OCI-LY7 (cell line): Measurements from ENCODE around the gene CDK15. TPM values are rescaled to one million over a fixed set of nuclear protein-coding genes. Genes with fewer than 3 reads are reported as not detected.

Experiments used
- BruUV-seq: library from RNA; stranded (reverse); fragments of 400-500 nt; replicated peaks from 2 replicates; lab custom pipeline; 2021; lab: Mats Ljungman, UMichigan
- CTCF ChIA-PET: fragments of 300-600 bp; sonication (Branson Sonifier 250); formaldehyde crosslinking; loops from one replicate; lab custom pipeline; 2022; ENCODE audit warnings: antibody characterized with exemption; ENCODE audit not compliant: unreplicated experiment; lab: Charles Lee
- POLR2A ChIA-PET: fragments of 300-600 bp; sonication (Branson Sonifier 250); formaldehyde crosslinking; loops from one replicate; lab custom pipeline; 2022; ENCODE audit warnings: antibody characterized with exemption; lab: Charles Lee
- DNase-seq: peaks from one replicate; pipeline ENCODE4 v3.0.0-alpha.2; 2015; ENCODE audit warnings: low spot score
- H2AFZ ChIP-seq: fragments of 200-600 bp; sonication (generic), shearing (Covaris generic); 2 replicates; pipeline ENCODE4 v1.6.1; 2014; ENCODE audit warnings: mild to moderate bottlenecking, antibody characterized with exemption, low read length, moderate library complexity
- H3K27ac ChIP-seq: fragments of 200-600 bp; sonication (generic); 2 replicates; pipeline ENCODE4 v1.5.1; 2014; ENCODE audit warnings: mixed run types, low read depth, mild to moderate bottlenecking, moderate library complexity, low read length, inconsistent platforms; ENCODE audit not compliant: poor library complexity, severe bottlenecking
- H3K36me3 ChIP-seq: fragments of 200-600 bp; sonication (generic); 2 replicates; pipeline ENCODE4 v1.6.1; 2014; ENCODE audit warnings: mild to moderate bottlenecking, antibody characterized with exemption, low read length, moderate library complexity, mixed read lengths; ENCODE audit not compliant: insufficient read depth
- H3K4me1 ChIP-seq: fragments of 200-600 bp; sonication (generic); 2 replicates; pipeline ENCODE4 v1.5.1; 2014; ENCODE audit warnings: mild to moderate bottlenecking, low read length; ENCODE audit not compliant: insufficient read depth, poor library complexity, severe bottlenecking
- H3K4me2 ChIP-seq: fragments of 200-600 bp; sonication (generic); 2 replicates; pipeline ENCODE4 v1.6.1; 2014; ENCODE audit warnings: mild to moderate bottlenecking, low read length
- H3K4me3 ChIP-seq: fragments of 200-600 bp; sonication (generic); 2 replicates; pipeline ENCODE4 v1.5.1; 2014; ENCODE audit warnings: mild to moderate bottlenecking, low read depth, low read length; ENCODE audit not compliant: poor library complexity, severe bottlenecking
- H3K79me2 ChIP-seq: fragments of 200-600 bp; sonication (generic); 2 replicates; pipeline ENCODE4 v1.6.1; 2016; ENCODE audit warnings: low read depth, mild to moderate bottlenecking, low read length, moderate library complexity, mixed read lengths; ENCODE audit not compliant: insufficient read depth
- H3K9me2 ChIP-seq: fragments of 200-600 bp; sonication (generic); 2 replicates; pipeline ENCODE4 v1.6.1; 2016; ENCODE audit warnings: mild to moderate bottlenecking, low read length, mixed read lengths; ENCODE audit not compliant: insufficient read depth
- H3K9me3 ChIP-seq: fragments of 200-600 bp; sonication (generic); 2 replicates; pipeline ENCODE4 v1.6.1; 2014; ENCODE audit warnings: mild to moderate bottlenecking, mixed run types, low read length, mixed read lengths
- H4K20me1 ChIP-seq: fragments of 200-600 bp; sonication (generic); 2 replicates; pipeline ENCODE4 v1.6.1; 2014; ENCODE audit warnings: mild to moderate bottlenecking, antibody characterized with exemption, low read length, moderate library complexity, mixed read lengths; ENCODE audit not compliant: insufficient read depth
- CTCF ChIP-seq: fragments of 200-600 bp; sonication (generic); conservative IDR thresholded peaks from 2 replicates; pipeline ENCODE4 v1.5.1; 2014; ENCODE audit warnings: mild to moderate bottlenecking, antibody characterized with exemption, low read length, moderate library complexity, mixed read lengths
- EZH2phosphoT487 ChIP-seq: fragments of 200-600 bp; sonication (generic); IDR thresholded peaks from 2 replicates; pipeline ENCODE4 v1.6.1; 2018; ENCODE audit warnings: low read depth, borderline replicate concordance, mild to moderate bottlenecking, mixed run types, antibody characterized with exemption, low read length, moderate library complexity, mixed read lengths
- intact Hi-C: fragments of 100-400 bp; cut with micrococcal nuclease; formaldehyde crosslinking; loops from one replicate; pipeline ENCODE4 v1.10.0; 2022; ENCODE audit not compliant: unreplicated experiment
- total RNA-seq, 2 experiments: library from RNA; depleted of rRNA in 1 of 2; stranded (reverse); fragments of >200 nt in 1 of 2; shearing (Covaris generic) in 1 of 2; gene quantifications; 2 replicates each; pipeline ENCODE4 v1.2.3, GENCODE V29; 2014 to 2022

The CDK15 gene
- total RNA-seq, 2 experiments from 2014 or later, result not detected

DNA sequence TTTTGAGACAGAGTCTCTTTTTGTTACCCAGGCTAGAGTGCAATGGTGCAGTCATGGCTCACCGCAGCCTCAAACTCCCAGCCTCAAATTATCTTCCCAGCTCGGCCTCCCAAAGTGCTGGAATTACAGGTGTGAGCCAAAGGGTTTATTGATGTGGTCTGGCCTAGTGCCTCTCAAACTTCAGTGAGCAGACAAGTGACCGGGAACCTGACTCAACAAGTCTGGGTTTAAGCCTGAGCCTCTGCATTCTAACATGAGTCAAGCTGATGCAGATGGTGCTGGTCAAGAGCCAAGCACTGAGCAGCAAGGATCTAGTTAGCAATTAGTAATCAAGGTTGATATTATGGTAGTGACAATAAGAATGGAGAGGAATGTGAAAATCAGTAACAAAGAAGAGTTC lies 21.3 kb downstream of the CDK15 start:
- H3K9me3 ChIP-seq, result no peaks in the 10 kb centered on the region
- ChIA-PET CTCF (no interaction called here), POLR2A (interaction anchor here (0.8 kb wide), 1 partner anchor 291 kb away, joined by 3 read pairs; no protein-coding TSS in a partner anchor)
- H3K79me2 ChIP-seq, result no peaks in the 10 kb centered on the region
- intact Hi-C loops, result no loop called here
- H3K4me3 ChIP-seq, result no peak overlapping the region
- no TSS peak for BruUV-seq
- no peak overlapping the region for H3K27ac ChIP-seq
- no peaks in the 10 kb centered on the region for H3K9me2 ChIP-seq
- H3K36me3 ChIP-seq, result no peaks in the 10 kb centered on the region
- no peaks in the 10 kb centered on the region for H3K4me1 ChIP-seq
- TF ChIP-seq EZH2phosphoT487 (no peak), CTCF (no peak)
- no peak for DNase-seq
- H3K4me2 ChIP-seq, result no peak overlapping the region
- H4K20me1 ChIP-seq, result no peaks in the 10 kb centered on the region
- H2AFZ ChIP-seq, result no peak overlapping the region

DNA sequence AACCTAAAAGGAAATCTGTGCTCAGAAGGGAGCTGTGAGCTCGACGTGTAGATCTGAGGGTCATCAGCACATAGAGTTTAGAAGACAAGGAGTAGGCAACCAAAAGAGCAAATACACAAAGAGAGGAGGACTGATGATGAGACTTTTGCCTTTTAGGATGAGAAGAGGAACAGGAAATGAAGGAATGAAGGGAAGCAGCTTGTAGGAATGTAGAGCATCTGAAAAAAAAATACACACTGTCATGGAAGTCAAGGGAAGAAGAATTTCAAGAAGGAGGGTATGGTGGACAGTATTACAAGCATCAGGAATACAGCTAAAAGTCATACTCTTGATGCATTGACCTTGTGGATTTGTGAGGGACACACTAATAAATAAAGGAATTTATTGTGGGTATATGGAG lies 21.9 kb downstream of the CDK15 start:
- BruUV-seq, result no TSS peak

More for the DNA sequence above, 21.9 kb downstream of the CDK15 start:
- Histone ChIP-seq H3K4me2 (no peak overlapping the region), H3K36me3 (no peaks in the 10 kb centered on the region), H3K4me1 (no peaks in the 10 kb centered on the region), H3K9me3 (no peaks in the 10 kb centered on the region), H3K4me3 (no peak overlapping the region), H3K27ac (no peak overlapping the region), H2AFZ (no peak overlapping the region), H3K79me2 (no peaks in the 10 kb centered on the region), H4K20me1 (no peaks in the 10 kb centered on the region), H3K9me2 (no peaks in the 10 kb centered on the region)
- TF ChIP-seq CTCF (no peak), EZH2phosphoT487 (no peak)
- intact Hi-C loops, result no loop called here
- POLR2A ChIA-PET, result interaction anchor here (0.8 kb wide), 1 partner anchor 291 kb away, joined by 3 read pairs; no protein-coding TSS in a partner anchor
- no peak for DNase-seq
- CTCF ChIA-PET, result no interaction called here
